Effector memory CD8-positive, alpha-beta T cell (primary cell): ENCODE measurements around the gene CAPG.
A peak's percentile ranks its signal among the peaks of the same experiment; 100 is the strongest.
"Not testable (repeated sequence)": the region's sequence is repeated elsewhere in the genome, so short reads cannot be mapped to it uniquely, and the experiment has no call there.

Experiments
- ATAC-seq: fragments of 150-1000 bp; cut with Tn5 transposase; replicated peaks from 2 replicates; pipeline ENCODE4 v1.10.0; 2021; ENCODE audit warnings: mild to moderate bottlenecking, moderate library complexity
- DNase-seq, 3 experiments: peaks; one replicate each; pipeline ENCODE4 v3.0.0; 2021
- H3K27ac Mint-ChIP-seq, 2 donors: one replicate each; pipeline ENCODE4 v1.8.0; 2022; ENCODE audit warnings: mild to moderate bottlenecking in 2 of 2, mixed read lengths in 2 of 2, moderate library complexity in 2 of 2
- H3K27me3 Mint-ChIP-seq, 2 donors: one replicate each; pipeline ENCODE4 v1.8.0; 2022; ENCODE audit warnings: mixed read lengths in 2 of 2
- H3K36me3 Mint-ChIP-seq: one replicate; pipeline ENCODE4 v1.8.0; 2022; ENCODE audit warnings: mild to moderate bottlenecking, moderate library complexity, mixed read lengths; ENCODE audit not compliant: insufficient read depth
- H3K4me1 Mint-ChIP-seq, 2 donors: one replicate each; pipeline ENCODE4 v1.8.0; 2022; ENCODE audit warnings: low read depth in 2 of 2, mixed read lengths in 2 of 2
- H3K4me3 Mint-ChIP-seq, 2 donors: one replicate each; pipeline ENCODE4 v1.8.0; 2022; ENCODE audit warnings: mild to moderate bottlenecking in 2 of 2, mixed read lengths in 2 of 2, moderate library complexity in 2 of 2
- H3K9me3 Mint-ChIP-seq, 2 donors: one replicate each; pipeline ENCODE4 v1.8.0; 2022; ENCODE audit warnings: mixed read lengths in 2 of 2

The CAPG gene

GRCh38 chr2:85445316-85446295 lies 35.4 kb upstream of the CAPG start:
- ATAC-seq (no peak), DNase-seq (no peak)
- Mint-ChIP-seq H3K4me3 (no peak overlapping the region), H3K27me3 (no peaks in the 10 kb centered on the region), H3K9me3 (no peaks in the 10 kb centered on the region), H3K27ac (no peak overlapping the region), H3K36me3 (no peaks in the 10 kb centered on the region), H3K4me1 (peaks cover 0 to 2% of the 10 kb centered on the region in 2 donors)

GRCh38 chr2:85444629-85445172 lies 34.5 kb upstream of the CAPG start:
- Mint-ChIP-seq H3K4me3 (no peak overlapping the region), H3K27me3 (no peaks in the 10 kb centered on the region), H3K9me3 (no peaks in the 10 kb centered on the region), H3K36me3 (no peaks in the 10 kb centered on the region), H3K4me1 (peaks cover 0 to 2% of the 10 kb centered on the region in 2 donors), H3K27ac (no peak overlapping the region)
- ATAC-seq (no peak), DNase-seq (no peak)

- ATAC-seq (no peak), DNase-seq (no peak)
- peaks cover 9 to 13% of the 10 kb centered on the region in 2 donors for H3K4me1 Mint-ChIP-seq
- no peak overlapping the region for H3K27ac Mint-ChIP-seq
- H3K9me3 Mint-ChIP-seq, result no peaks in the 10 kb centered on the region
- no peaks in the 10 kb centered on the region for H3K36me3 Mint-ChIP-seq
- no peaks in the 10 kb centered on the region for H3K27me3 Mint-ChIP-seq
- no peak overlapping the region for H3K4me3 Mint-ChIP-seq
Measured at GRCh38 chr2:85441864-85442263, 31.7 kb upstream of the CAPG start.

GRCh38 chr2:85440729-85441128 lies 30.6 kb upstream of the CAPG start:
- Mint-ChIP-seq H3K36me3 (peaks cover 3% of the 10 kb centered on the region), H3K9me3 (no peaks in the 10 kb centered on the region), H3K27ac (no peak overlapping the region), H3K4me1 (peaks cover 15 to 16% of the 10 kb centered on the region in 2 donors), H3K27me3 (no peaks in the 10 kb centered on the region), H3K4me3 (no peak overlapping the region)
- DNase-seq (no peak), ATAC-seq (no peak)

GRCh38 chr2:85439986-85440385 lies 29.8 kb upstream of the CAPG start:
- Mint-ChIP-seq H3K27me3 (no peaks in the 10 kb centered on the region), H3K4me3 (peak overlapping the region in 1 of 2 donors; percentile 12), H3K9me3 (no peaks in the 10 kb centered on the region), H3K27ac (peak overlapping the region in 1 of 2 donors; percentile 55), H3K36me3 (peaks cover 3% of the 10 kb centered on the region), H3K4me1 (peaks cover 15 to 16% of the 10 kb centered on the region in 2 donors)
- DNase-seq (no peak), ATAC-seq (no peak)

GRCh38 chr2:85439569-85439968 lies 29.4 kb upstream of the CAPG start:
- Mint-ChIP-seq H3K4me3 (peak overlapping the region in 1 of 2 donors; percentile 12), H3K4me1 (peaks cover 15 to 16% of the 10 kb centered on the region in 2 donors), H3K27ac (peak overlapping the region in 1 of 2 donors; percentile 99)
- not testable (repeated sequence) for H3K9me3 Mint-ChIP-seq, DNase-seq, H3K27me3 Mint-ChIP-seq, H3K36me3 Mint-ChIP-seq, ATAC-seq

GRCh38 chr2:85439025-85439472 lies 28.9 kb upstream of the CAPG start:
- Mint-ChIP-seq H3K27me3 (no peaks in the 10 kb centered on the region), H3K4me3 (peak overlapping the region in 1 of 2 donors; percentile 90), H3K4me1 (peaks cover 15 to 16% of the 10 kb centered on the region in 2 donors), H3K36me3 (peaks cover 3% of the 10 kb centered on the region), H3K27ac (peak overlapping the region in 1 of 2 donors; percentile 99), H3K9me3 (no peaks in the 10 kb centered on the region)
- ATAC-seq, result no peak
- DNase-seq, result no peak

- ATAC-seq (no peak), DNase-seq (no peak)
- peak overlapping the region; percentile 85 to 90 for H3K4me3 Mint-ChIP-seq
- H3K4me1 Mint-ChIP-seq, result peaks cover 15 to 16% of the 10 kb centered on the region in 2 donors
- H3K36me3 Mint-ChIP-seq, result peaks cover 3% of the 10 kb centered on the region
- peak overlapping the region; percentile 94 to 99 for H3K27ac Mint-ChIP-seq
- H3K27me3 Mint-ChIP-seq, result no peaks in the 10 kb centered on the region
- no peaks in the 10 kb centered on the region for H3K9me3 Mint-ChIP-seq
Measured at GRCh38 chr2:85438201-85439024, 28.2 kb upstream of the CAPG start.

- Mint-ChIP-seq H3K4me1 (peaks cover 15 to 16% of the 10 kb centered on the region in 2 donors), H3K4me3 (peak overlapping the region; percentile 85 to 90), H3K27ac (peak overlapping the region; percentile 94 to 99), H3K9me3 (no peaks in the 10 kb centered on the region), H3K27me3 (no peaks in the 10 kb centered on the region), H3K36me3 (peaks cover 3% of the 10 kb centered on the region)
- peak; percentile 87 for ATAC-seq
- DNase-seq, result peak; percentile 63 to 70 (median 69)
Measured at GRCh38 chr2:85437488-85438200, 27.5 kb upstream of the CAPG start.

- Mint-ChIP-seq H3K4me3 (peak overlapping the region; percentile 85 to 90), H3K4me1 (peaks cover 15 to 16% of the 10 kb centered on the region in 2 donors), H3K27me3 (no peaks in the 10 kb centered on the region), H3K27ac (peak overlapping the region; percentile 94 to 99), H3K36me3 (peaks cover 3% of the 10 kb centered on the region), H3K9me3 (no peaks in the 10 kb centered on the region)
- no peak for DNase-seq
- ATAC-seq, result no peak
Measured at GRCh38 chr2:85436836-85437487, 26.8 kb upstream of the CAPG start.

GRCh38 chr2:85435981-85436835 lies 26.0 kb upstream of the CAPG start:
- Mint-ChIP-seq H3K4me3 (peak overlapping the region in 1 of 2 donors; percentile 90), H3K36me3 (peaks cover 3% of the 10 kb centered on the region), H3K9me3 (no peaks in the 10 kb centered on the region), H3K4me1 (peaks cover 15 to 16% of the 10 kb centered on the region in 2 donors), H3K27ac (peak overlapping the region; percentile 94 to 99), H3K27me3 (no peaks in the 10 kb centered on the region)
- no peak for ATAC-seq
- DNase-seq, result no peak
